Right kidney (tissue), 1 donor: ENCODE measurements around the gene ZNF200.

Experiments used
- DNase-seq: peaks from one replicate; pipeline ENCODE4 v3.0.0-alpha.2; 2016

Gene ZNF200

DNA sequence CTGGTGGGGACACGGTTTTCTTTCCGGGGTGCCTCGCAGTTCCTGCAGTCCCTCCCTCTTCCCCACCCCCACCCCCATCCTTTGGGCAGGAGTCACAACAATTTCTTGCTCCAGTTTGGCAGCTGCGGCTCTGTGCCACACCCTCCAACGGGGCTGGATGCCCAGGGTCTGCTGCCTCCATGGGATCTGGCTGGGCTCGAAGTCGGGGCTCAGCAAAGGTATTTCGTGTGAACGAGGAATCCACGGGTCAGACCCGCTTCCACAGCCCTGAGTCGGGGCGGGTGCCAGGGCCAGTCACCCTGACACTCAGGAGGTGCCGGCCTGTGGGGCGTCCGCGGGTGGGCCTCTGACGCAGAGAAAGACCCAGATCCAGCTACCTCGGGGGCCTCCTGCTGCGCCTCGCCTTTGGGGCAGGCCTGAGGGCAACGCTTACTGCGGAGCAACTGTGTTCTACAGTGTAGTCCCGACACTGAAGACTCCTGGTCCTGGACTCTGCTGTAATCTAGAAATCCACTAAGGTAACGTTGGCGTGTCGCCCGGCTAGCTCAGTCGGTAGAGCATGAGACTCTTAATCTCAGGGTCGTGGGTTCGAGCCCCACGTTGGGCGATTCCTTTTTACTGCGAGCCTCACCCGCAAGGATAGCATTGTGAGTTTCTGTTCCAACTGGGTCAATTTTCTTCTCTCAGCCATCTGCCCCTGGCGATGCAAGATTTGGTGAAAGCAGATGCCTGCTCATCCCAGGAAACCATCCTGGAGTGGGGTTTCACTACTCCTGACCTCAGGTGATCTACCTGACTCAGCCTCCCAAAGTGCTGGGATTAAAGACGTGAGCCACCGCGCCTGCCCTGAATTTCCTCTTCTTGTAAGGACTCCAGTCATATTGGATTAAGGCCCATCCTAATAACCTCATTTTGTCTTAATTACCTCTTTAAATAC lies 59.5 kb downstream of the ZNF200 start:
- no peak for DNase-seq

DNA sequence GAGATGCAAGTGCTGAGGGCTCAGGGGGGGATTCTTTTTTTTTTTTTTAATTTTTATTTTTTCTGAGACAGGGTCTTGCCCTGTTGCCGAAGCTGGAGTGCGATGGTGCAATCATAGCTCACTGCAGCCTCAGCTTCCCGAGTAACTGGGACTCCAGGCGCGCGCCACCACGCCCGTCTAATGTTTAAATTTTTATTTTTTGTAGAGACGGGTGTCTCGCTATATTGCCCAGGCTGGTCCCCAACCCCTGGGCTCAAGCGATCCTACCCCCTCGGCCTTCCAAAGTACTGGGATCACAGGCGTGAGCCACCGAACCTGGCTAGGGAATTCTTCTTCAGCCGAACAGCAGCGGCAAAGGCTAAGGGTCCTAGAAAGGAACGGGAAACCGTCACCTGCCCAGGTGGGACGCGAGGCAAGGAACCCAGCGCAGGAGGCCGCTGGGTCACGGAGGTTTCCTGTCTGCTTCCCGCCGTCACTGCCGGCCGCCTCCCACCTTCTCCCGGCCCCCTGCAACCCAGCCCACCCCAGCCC lies 60.3 kb downstream of the ZNF200 start:
- no peak for DNase-seq

DNA sequence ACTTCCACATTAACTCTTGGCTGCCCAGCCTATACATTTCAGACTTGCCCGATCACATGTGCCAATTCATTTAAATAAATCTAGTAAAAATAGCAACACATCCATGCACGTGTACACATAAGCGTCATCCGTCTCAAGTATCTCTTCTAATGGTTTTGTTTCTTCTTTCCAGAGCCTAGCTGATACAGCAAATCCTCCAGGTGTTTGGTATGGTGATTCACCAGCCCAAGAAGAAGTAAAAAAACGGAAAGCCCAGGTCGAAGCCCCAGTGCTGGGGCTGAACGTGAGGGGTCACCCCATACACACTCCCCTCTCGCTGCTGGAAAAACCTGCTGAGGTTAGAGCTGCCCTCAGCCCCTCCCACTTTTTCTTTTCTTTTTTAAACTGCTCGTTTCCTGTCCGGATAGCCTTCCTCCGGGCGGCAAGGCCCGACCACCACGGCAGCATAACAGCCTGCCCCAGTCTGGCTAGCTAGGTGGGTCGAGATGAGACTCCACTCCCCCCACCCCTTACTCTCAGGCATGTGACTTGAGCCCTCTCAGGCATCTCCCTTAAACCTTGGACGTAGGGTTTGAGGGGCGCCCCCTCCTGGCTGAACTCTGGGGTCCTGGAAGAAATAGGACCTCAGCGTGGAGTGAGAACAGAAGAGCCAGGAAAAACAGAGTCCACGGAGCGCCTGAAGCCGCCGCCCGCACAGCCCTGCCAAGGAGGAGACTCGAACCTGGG lies 60.9 kb downstream of the ZNF200 start:
- DNase-seq: peak; percentile 22
